Right renal pelvis (tissue), 4 donors: Measurements from ENCODE around the gene RACK1. TPM values are rescaled to one million over a fixed set of nuclear protein-coding genes. Genes with fewer than 3 reads are reported as not detected.
"Not testable (repeated sequence)": the region's sequence is repeated elsewhere in the genome, so short reads cannot be mapped to it uniquely, and the experiment has no call there.

Source experiments
- DNase-seq, 4 donors: peaks; one replicate each; pipeline ENCODE4 v3.0.0-alpha.2; 2013; ENCODE audit warnings: low read depth in 4 of 4, low spot score in 3 of 4, missing footprints in 1 of 4
- polyA plus RNA-seq, 4 donors: library from polyadenylated mRNA; unstranded; fragments of 120-200 nt; gene quantifications; one replicate each; pipeline ENCODE4 v1.2.1, GENCODE V29; 2013; ENCODE audit not compliant: insufficient read length in 4 of 4

Gene RACK1
- 1,000 to 10,000 TPM; 2,414 to 2,717 (median 2,483) TPM for polyA plus RNA-seq

DNA sequence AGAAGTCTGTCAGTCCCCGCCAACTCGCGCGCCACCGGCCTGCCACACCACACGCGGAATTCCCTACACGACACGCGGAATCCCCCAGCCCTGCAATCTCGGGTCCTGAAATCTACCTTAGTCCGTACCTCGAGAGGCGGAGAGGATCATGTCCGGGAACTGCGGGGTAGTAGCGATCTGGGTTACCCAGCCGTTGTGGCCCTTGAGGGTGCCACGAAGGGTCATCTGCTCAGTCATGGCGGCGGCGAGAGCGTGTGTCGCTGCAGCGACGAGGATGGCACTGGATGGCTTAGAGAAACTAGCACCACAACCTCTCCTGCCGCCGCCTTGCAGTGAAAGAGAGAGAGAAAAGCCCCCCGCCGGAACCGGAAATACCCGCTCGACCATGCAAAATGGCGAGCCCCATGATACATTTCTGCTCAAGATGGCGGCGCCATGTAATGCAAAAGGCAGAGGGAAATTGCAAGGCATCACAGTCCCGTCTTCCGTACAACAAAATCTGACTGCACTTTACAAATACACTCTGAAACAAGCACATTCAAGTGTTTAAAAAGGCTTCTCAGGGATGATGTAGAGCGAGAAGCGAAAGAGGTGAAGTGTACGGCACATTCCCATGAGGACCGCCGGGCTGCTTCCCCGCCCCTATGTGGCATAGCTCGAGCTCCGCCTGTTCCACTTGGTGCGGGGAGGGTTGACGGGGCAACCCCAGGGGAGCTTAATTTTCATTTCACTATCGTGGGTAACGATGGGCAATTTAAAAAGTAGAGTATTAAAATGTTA is at the start of gene RACK1:
TSS of gene RACK1 (minus strand) at position 343 of the 780 bp plus-strand sequence. CDS start at position 237, 106 bp downstream.
- DNase-seq, result peak in 3 of 4 donors; percentile 87 to 96 (median 89)

DNA sequence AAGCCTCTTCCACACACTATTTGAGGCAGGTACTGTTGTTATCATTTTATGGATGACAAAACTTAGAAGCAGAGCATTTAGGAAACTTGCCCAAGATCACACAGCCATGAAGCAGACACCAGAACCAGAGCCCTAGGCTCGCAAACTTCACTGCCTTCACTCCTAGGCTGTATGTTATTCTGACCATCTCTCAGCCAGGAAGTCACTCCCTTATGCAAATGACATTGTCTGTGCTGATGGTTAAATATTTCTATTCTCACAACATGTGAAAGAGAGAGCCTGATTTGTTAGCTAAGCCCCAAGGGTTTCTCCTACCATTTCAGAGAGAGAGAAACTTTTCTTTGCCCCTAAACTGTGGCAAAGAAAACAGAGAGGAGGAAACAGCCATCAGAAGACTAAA is 43.6 kb upstream of the RACK1 start:
- not testable (repeated sequence) for DNase-seq

- DNase-seq, result not testable (repeated sequence)
Measured at GRCh38 chr5:181285962-181286705, 42.4 kb upstream of the RACK1 start.

GRCh38 chr5:181283841-181284755 is 40.4 kb upstream of the RACK1 start:
- DNase-seq, result not testable (repeated sequence)

GRCh38 chr5:181283347-181283746 is 39.6 kb upstream of the RACK1 start:
- no peak for DNase-seq

DNA sequence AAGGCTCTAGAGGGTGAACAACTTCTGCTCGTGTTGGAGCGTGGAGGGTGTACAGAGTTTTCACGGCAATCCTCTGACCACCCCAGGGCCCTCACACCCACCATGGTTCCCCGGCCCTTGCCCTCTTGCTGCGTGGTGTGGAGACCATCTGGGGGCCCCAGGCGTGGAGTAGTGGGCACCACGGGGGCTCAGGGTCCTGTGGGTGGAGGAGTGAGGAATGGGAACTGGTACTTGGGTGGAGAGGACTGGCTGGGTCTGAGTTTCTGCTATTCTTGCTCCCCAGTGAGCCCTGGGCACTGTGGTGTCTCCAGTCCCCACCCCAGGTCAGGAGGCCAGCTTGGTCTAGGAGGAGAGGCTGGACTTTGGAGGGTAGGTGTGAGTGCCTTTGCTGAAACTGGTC is 39.2 kb upstream of the RACK1 start:
- DNase-seq, result no peak

GRCh38 chr5:181282415-181282814 is 38.7 kb upstream of the RACK1 start:
- DNase-seq, result not testable (repeated sequence)

GRCh38 chr5:181281984-181282316 is 38.2 kb upstream of the RACK1 start:
- DNase-seq, result no peak

DNA sequence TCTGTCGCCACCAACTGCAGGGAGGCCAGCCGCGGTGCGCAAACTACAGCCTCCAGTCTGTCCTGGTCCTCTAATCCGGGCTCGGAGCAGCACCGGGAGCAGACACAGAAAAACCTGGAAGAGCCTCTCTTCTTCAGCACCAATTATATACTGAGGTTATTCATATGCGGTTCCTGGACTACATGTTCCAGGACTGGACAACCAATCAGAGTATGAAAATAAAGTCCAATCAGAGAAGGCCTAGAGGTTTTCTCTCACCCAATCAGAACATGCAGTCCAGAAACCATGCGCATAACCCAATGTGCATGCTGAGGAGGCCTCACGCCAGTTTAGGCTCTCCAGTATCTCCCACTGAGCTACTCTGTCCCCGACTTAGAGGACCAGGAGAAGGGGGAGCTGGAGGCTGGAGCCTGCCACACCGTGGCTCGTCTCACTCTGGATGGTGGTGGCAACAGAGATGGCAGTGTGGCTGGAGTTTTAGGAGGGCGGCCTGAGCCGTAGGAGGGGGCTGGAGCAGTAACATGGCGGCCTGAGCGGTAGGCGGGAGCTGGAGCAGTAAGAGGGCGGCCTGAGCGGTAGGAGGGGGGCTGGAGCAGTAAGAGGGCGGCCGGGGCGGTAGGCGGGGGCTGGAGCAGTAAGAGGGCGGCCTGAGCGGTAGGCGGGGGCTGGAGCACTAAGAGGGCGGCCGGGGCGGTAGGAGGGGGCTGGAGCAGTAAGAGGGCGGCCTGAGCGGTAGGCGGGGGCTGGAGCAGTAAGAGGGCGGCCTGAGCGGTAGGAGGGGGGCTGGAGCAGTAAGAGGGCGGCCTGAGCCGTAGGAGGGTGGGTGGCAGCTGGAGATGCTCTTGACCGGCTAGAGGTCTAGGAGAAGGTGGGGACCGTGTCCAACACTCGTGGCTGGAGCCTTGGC is 37.6 kb upstream of the RACK1 start:
- no peak for DNase-seq

GRCh38 chr5:181280251-181280762 is 36.6 kb upstream of the RACK1 start:
- no peak for DNase-seq

DNA sequence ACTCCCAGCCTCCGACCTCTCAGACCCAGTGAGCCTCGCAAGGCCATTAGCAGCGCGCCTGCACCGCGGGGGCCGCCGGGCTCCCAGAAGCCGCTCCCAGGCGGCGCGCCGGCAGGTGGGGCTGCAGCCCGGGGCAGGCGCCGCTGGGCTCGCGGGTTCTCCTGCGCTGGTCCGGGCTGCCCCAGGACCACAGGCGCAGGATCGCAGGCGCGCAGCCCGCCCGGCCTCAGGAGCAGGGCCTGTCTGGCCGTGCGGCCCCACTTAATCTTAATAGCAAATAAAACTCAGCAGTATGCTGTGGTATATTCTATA is 29.7 kb upstream of the RACK1 start:
- DNase-seq, result not testable (repeated sequence)

- no peak for DNase-seq
Measured at GRCh38 chr5:181271081-181271480, 27.4 kb upstream of the RACK1 start.

DNA sequence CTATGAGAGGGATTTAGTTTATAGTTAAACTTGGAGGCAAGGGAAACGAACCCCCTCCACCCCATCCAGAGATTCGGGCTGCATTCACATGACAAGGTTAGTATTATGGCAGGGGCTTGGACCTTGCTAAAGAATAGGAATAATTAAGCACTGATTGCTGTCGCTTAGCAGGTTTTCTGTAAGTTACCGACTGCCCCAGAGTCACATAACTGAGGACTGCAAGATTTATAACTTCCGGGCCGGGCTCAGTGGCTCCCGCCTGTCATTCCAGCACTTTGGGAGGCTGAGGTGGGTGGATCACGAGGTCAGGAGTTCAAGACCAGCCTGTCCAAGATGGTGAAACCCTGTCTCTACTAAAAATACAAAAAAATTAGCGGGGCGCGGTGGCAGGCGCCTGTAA is 24.2 kb upstream of the RACK1 start:
- not testable (repeated sequence) for DNase-seq

- not testable (repeated sequence) for DNase-seq
Measured at GRCh38 chr5:181267291-181267904, 23.7 kb upstream of the RACK1 start.

DNA sequence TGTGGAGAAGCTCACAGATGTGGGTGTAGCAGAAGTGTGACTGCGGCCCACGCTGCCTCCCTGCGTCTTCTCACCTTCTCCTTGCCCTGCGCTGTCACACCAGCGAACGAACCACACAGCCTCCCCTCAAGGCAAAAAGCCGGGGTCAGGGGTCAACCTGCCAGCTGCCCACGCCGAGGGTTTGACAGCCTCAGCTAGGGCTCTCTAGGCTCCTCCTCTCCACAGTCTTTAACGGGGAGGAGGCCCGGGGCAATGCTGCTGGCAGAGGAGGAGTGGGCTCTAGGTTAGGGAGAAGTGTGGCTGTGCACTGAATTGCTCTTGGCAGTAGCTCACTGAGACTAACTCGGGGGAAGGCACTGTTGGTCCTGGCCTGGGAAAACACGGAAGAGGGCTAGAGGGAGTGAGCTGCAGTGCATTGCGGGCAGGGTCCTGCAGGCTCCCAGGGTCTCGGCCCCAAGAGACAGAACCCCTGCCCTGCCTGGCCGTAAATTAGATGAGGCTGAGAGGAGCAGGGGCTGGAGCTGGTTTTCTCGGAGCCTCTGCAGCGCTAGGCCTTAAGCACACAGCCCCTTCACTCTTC is 21.5 kb upstream of the RACK1 start:
- DNase-seq, result no peak

GRCh38 chr5:181263633-181264032 is 19.9 kb upstream of the RACK1 start:
- DNase-seq, result no peak

DNA sequence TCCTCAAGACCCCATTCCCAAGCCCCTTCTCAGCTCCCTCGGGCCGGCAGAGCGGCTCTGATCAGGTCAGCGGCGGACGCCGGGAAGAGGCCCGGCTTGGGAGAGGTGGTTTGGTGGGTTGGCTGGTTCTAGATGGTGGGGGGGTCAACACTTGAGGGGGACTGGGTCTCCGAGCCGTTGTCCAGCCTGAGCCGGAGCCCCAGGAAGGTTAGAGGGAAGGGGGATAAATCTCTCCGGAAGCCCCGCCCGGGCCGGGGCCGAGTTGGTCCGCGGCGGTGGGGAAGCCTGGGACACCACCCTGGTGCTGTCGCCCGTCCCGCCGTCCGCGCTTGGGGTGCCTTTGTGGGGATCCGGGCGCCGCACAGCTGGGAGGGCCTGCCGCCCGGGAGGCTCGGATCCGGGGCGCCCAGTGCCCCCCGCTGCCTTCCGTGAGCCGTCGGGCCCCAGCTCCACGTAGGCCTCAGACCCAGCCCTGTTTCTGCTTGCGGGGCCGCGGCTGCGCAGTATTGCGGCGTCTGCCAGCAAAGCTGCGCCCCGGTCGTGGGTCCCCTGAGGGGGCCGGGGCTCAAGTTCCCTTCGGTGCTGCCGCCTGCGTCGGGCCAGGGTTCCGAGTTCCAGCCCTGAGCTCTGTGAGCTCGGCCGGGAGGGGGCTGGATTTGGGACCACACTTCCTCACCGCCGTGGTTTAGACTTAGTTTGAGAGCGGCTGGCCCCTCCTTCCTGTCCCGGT is 17.8 kb upstream of the RACK1 start:
- peak in 2 of 4 donors; percentile 49 to 72 for DNase-seq

DNA sequence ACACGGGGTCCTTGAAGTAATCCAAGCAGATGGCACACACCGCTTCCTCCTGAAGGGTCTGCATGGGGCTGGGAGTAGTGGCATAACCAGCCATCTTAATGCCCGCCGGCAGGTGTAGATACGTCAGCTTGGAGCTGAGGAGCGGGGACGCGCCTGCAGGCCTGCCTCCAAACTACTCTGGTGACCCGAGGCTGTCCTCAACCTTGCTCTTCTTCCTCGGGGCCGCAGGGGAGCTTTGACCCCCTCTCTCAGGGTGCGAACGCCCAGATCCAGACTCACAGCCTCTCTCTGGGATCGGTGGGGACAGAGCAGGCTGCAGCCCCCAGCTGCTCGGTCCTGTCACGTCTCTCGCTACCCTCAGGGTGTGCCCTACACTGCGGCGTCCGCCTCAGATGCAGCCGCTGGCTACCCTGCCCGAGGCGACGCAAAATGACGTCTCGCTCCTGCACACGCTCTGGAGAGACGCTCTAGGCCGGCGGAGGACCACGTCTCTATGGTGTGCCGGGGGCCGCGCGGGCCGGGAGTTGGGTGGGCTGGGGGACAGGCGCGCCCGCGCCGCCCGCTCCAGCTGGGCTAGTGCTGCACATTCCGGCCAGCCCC is 17.1 kb upstream of the RACK1 start, which contains the start of gene TRIM52:
TSS of gene TRIM52 (minus strand) at position 424 of the 600 bp plus-strand sequence. CDS start at position 94, 330 bp downstream.
- DNase-seq, result peak in 3 of 4 donors; percentile 83 to 87 (median 84)
